Epithelial cell of proximal tubule (primary cell): ENCODE measurements around the gene USP20. TPM values are rescaled to one million over a fixed set of nuclear protein-coding genes. Genes with fewer than 3 reads are reported as not detected.

Experiments used
- DNase-seq: peaks from one replicate; pipeline ENCODE4 v3.0.0-alpha.2; 2011; ENCODE audit warnings: low read depth
- H3K4me3 ChIP-seq: 2 replicates; pipeline ENCODE4 v1.5.1; 2011; ENCODE audit warnings: low read depth, mild to moderate bottlenecking, low read length
- total RNA-seq: library from RNA; depleted of rRNA; stranded (reverse); fragments of >200 nt; gene quantifications from 2 replicates; pipeline ENCODE4 v1.2.3, GENCODE V29; 2015
- TF ChIP-seq, protein P1 (sequence below): conservative IDR thresholded peaks from 2 replicates; pipeline ENCODE4 v1.5.1; 2012; ENCODE audit warnings: low read depth, mild to moderate bottlenecking, low read length

Gene USP20
- total RNA-seq, 1 donor from 2014 or later = 17.5 TPM

DNA sequence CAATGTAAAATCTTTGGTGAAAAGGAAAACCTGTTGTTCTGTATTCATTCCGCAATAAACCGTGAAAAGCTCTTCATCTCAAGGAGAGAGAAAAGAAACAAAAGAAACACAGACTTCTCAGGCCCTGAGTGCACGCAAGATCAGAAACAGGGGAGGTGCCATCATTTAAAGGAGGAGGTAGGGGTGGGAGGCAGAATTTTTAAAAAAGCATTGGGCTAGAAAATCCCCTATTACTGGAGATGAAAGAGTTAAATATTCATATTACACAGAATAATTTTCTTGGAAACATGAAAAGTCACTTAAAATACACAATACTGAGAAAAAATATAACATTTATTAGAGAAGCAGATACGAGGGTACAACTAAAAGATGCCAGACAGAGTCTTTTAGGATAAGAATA is 56.3 kb downstream of the USP20 start:
- no peak overlapping the region for H3K4me3 ChIP-seq
- no peak for DNase-seq

DNA sequence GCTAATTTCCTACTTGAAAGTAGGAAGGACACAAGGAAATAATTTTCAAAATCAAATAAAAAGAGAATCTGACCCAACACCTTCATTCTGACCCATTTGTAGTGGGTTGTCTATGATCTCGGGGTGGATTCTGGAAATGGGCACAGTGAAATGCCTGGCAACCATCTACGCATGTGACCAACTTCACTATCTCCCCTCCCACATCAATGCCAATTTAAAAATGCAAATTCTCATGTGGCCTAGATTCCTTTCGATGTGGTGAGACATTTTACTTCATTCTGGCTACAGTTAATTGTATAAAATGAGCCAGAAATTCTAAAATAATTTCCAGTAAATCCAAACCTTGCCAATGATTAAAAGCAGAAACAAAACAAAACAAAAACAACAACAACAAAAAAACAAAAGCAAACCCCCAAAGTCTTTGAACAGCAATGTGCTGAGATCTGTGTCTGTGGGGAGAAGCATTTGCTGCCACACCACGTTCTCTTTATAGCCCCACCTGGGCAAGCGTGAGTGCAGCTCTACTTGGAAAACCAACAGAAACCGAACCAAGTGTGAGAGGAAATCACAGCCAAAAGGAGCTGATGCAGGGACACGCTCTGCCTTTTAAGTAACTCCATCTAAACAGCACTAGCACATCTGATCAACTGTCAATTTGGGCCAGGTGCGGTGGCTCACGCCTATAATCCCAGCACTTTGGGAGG is 59.0 kb downstream of the USP20 start:
- DNase-seq = no peak
- TF ChIP-seq, protein P1, sequence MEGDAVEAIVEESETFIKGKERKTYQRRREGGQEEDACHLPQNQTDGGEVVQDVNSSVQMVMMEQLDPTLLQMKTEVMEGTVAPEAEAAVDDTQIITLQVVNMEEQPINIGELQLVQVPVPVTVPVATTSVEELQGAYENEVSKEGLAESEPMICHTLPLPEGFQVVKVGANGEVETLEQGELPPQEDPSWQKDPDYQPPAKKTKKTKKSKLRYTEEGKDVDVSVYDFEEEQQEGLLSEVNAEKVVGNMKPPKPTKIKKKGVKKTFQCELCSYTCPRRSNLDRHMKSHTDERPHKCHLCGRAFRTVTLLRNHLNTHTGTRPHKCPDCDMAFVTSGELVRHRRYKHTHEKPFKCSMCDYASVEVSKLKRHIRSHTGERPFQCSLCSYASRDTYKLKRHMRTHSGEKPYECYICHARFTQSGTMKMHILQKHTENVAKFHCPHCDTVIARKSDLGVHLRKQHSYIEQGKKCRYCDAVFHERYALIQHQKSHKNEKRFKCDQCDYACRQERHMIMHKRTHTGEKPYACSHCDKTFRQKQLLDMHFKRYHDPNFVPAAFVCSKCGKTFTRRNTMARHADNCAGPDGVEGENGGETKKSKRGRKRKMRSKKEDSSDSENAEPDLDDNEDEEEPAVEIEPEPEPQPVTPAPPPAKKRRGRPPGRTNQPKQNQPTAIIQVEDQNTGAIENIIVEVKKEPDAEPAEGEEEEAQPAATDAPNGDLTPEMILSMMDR = no peak
- no peak overlapping the region for H3K4me3 ChIP-seq

More for the DNA sequence above, 56.3 kb downstream of the USP20 start:
- TF ChIP-seq, protein P1 = no peak

DNA sequence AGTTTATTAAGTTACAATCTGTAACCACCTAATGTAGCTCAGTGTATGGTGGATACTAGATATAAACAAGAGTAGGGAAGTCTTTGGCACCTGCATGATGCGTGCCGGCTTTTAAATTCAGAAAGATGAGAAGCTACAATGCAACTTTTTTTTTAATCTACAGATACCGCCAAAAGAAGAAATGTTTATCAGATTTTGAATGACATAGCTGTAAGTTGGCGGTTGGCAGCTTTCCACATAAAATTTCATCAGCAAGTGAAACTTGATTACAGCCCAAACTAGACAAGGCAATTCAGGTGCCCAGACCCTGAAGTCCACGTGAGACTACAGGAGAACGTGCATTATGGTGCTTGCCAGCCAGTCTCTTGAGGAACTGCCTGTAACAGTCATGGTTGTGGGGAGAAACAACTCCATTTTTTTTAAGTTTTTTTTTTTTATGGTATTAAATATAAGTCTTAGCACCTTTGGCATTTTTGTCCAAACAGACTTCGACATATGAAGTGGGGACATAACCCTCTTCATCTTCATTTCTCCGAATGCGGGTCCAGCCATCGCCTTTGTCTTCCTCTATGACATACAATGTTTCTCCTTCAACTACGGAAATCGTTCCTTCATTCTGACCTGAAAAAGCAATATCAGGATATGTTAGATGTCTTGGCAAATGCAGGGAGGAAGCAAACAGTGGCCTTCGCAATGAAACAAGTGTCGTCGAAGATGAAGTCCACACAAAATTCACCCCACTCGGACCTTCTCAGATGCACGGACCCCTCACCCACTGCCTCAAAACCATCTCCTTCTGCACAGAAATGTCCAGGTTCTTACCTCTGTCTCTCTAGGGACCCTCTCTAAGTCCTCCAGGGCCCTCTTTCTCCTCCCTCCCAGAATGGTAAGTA is 60.4 kb downstream of the USP20 start:
- DNase-seq = no peak
- TF ChIP-seq, protein P1 = no peak
- H3K4me3 ChIP-seq = no peak overlapping the region

DNA sequence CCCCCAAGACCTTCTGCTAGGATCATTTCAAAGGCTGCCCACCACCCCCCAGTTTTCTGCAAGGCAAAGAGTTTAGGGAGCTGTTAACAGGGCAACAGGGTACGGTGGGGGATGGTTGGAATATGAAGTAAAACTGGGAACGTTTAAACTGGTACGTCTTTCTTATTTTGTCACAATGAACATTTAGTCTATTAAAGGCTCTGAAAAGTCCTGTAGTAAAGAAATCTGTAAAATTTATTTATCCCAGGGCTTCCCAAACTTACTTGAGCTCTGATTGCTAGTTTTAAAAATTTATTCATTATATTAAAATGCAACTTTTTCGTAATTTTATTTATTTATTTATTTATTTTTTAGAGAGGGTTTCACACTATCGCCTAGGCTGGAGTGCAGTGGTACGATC is 62.0 kb downstream of the USP20 start:
- no peak for DNase-seq
- no peak overlapping the region for H3K4me3 ChIP-seq
- TF ChIP-seq, protein P1 = no peak

DNA sequence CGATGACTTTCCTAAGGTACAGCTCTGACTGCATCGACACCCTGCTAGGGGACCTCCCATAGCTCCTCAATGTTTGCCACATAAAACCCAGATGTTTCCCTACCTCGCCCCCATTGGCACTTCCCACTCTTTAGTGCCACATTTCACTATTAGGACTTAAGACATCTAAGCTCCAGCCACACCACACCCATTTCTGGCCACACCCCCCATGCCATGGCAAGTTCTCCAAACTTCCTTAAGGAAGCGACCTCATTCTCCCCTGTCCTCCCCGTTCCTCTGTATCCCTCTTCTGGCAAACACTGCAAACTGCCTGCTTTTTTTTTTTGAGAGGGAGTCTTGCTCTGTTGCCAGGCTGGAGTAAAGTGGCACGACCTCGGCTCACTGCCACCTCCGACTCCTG is 62.9 kb downstream of the USP20 start:
- no peak for DNase-seq
- TF ChIP-seq, protein P1 = no peak
- H3K4me3 ChIP-seq = no peak overlapping the region

DNA sequence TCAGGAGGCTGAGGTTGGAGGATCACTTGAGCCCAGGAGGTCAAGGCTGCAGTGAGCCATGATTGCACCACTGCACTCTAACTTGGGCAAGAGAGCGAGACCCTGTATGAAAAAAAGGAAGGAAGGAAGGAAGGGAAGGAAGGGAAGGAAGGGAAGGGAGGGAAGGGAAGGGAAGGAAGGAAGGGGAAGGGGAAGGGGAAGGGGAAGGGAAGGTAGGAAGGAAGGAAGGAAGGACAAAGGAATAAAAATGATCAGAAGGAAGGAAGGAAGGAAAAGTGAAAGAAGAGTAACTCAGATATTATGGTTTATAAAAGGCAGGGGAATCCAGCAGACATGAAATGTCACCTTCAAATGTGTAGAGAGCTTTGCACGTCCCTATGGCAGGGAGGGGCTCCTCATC is 64.4 kb downstream of the USP20 start:
- TF ChIP-seq, protein P1 = no peak
- DNase-seq = no peak
- H3K4me3 ChIP-seq = no peak overlapping the region
